Keratinocyte (primary cell): ENCODE results near the gene FAM163A.

ENCODE experiments used
- CTCF ChIP-seq, 3 experiments: IDR thresholded peaks in 1 of 3; conservative IDR thresholded peaks in 1 of 3; optimal IDR thresholded peaks in 1 of 3; 2 replicates in 2 of 3; 3 replicates in 1 of 3; pipeline versions ENCODE3 to v1.5.1; 2011; ENCODE audit warnings: low read length in 3 of 3, mild to moderate bottlenecking in 3 of 3, moderate library complexity in 2 of 3, control low read depth in 1 of 3, inconsistent platforms in 1 of 3; ENCODE audit not compliant: insufficient read depth in 2 of 3; ENCODE audit errors: extremely low read depth in 1 of 3
- EZH2 ChIP-seq: IDR thresholded peaks from one replicate; pipeline ENCODE4 v1.6.1; 2012; ENCODE audit warnings: inconsistent platforms, mild to moderate bottlenecking, low read length, moderate library complexity

- no peak for TF ChIP-seq CTCF (optimal IDR thresholded peaks at IDR 0.05 in 1 of 3, IDR thresholded peaks at IDR 0.05 in 1 of 3, conservative IDR thresholded peaks at IDR 0.05 in 1 of 3; ENCODE audit: extremely low read depth in 1 of 3, insufficient read depth in 2 of 3, low read length in 3 of 3)
- TF ChIP-seq EZH2 = no peak
Measured at GRCh38 chr1:179807691-179808485, 64.8 kb downstream of the FAM163A start.
